MM.1S (cell line): Measurements from ENCODE around the gene PSORS1C1.

Source experiments
- DNase-seq: peaks from one replicate; pipeline ENCODE4 v3.0.0-alpha.2; 2015
- H2AFZ ChIP-seq: fragments of 300-600 bp; sonication (generic); 2 replicates; pipeline ENCODE4 v1.6.0; 2016; ENCODE audit warnings: antibody characterized with exemption, low read length
- H3F3A ChIP-seq: fragments of 300-600 bp; sonication (generic); 2 replicates; pipeline ENCODE4 v1.6.1; 2016; ENCODE audit warnings: mild to moderate bottlenecking, antibody characterized with exemption, low read length, moderate library complexity, mixed read lengths; ENCODE audit not compliant: insufficient read depth
- H3K27ac ChIP-seq: fragments of 300-600 bp; sonication (generic); 2 replicates; pipeline ENCODE4 v1.5.1; 2016; ENCODE audit warnings: mild to moderate bottlenecking, low read length
- H3K27me3 ChIP-seq: fragments of 300-600 bp; sonication (generic); replicated peaks from 2 replicates; pipeline ENCODE4 v1.6.0; 2016; ENCODE audit warnings: low read length; ENCODE audit not compliant: insufficient read depth
- H3K36me3 ChIP-seq: fragments of 300-600 bp; sonication (generic); replicated peaks from 2 replicates; pipeline ENCODE4 v1.6.1; 2016; ENCODE audit warnings: mild to moderate bottlenecking, low read length, mixed read lengths; ENCODE audit not compliant: insufficient read depth
- H3K4me1 ChIP-seq: fragments of 300-600 bp; sonication (generic); 2 replicates; pipeline ENCODE4 v1.6.1; 2016; ENCODE audit warnings: low read length, mixed read lengths
- H3K4me2 ChIP-seq: fragments of 300-600 bp; sonication (generic); 2 replicates; pipeline ENCODE4 v1.6.0; 2016; ENCODE audit warnings: low read depth, low read length
- H3K4me3 ChIP-seq: fragments of 300-600 bp; sonication (generic); 2 replicates; pipeline ENCODE4 v1.5.1; 2016; ENCODE audit warnings: low read length, mixed read lengths
- H3K79me2 ChIP-seq: fragments of 300-600 bp; sonication (generic); 2 replicates; pipeline ENCODE4 v1.6.1; 2016; ENCODE audit warnings: mixed run types, low read length, mixed read lengths
- H3K9ac ChIP-seq: fragments of 300-600 bp; sonication (generic); 2 replicates; pipeline ENCODE4 v1.6.1; 2016; ENCODE audit warnings: low read length, mixed read lengths
- H3K9me2 ChIP-seq: fragments of 300-600 bp; sonication (generic); replicated peaks from 2 replicates; pipeline ENCODE4 v1.6.1; 2016; ENCODE audit warnings: mild to moderate bottlenecking, low read length, mixed read lengths; ENCODE audit not compliant: insufficient read depth
- H3K9me3 ChIP-seq: fragments of 300-600 bp; sonication (generic); replicated peaks from 2 replicates; pipeline ENCODE4 v1.6.1; 2016; ENCODE audit warnings: mild to moderate bottlenecking, low read length, mixed read lengths; ENCODE audit not compliant: insufficient read depth
- H4K20me1 ChIP-seq: fragments of 300-600 bp; sonication (generic); 2 replicates; pipeline ENCODE4 v1.6.1; 2016; ENCODE audit warnings: mild to moderate bottlenecking, low read length, moderate library complexity, mixed read lengths; ENCODE audit not compliant: insufficient read depth
- EZH2 ChIP-seq: fragments of 300-600 bp; sonication (generic); optimal IDR thresholded peaks from 2 replicates; pipeline ENCODE3; 2017; ENCODE audit warnings: low read depth, mild to moderate bottlenecking, antibody characterized with exemption, low read length, mixed read lengths
- EZH2phosphoT487 ChIP-seq: fragments of 300-600 bp; sonication (generic); IDR thresholded peaks from 2 replicates; pipeline ENCODE4 v1.6.1; 2018; ENCODE audit warnings: antibody characterized with exemption, low read length
- TF ChIP-seq, protein P1 (sequence below): fragments of 300-600 bp; sonication (generic); IDR thresholded peaks from 2 replicates; pipeline ENCODE4 v1.5.1; 2016; ENCODE audit warnings: antibody characterized with exemption, low read length, mixed read lengths

PSORS1C1 gene

DNA sequence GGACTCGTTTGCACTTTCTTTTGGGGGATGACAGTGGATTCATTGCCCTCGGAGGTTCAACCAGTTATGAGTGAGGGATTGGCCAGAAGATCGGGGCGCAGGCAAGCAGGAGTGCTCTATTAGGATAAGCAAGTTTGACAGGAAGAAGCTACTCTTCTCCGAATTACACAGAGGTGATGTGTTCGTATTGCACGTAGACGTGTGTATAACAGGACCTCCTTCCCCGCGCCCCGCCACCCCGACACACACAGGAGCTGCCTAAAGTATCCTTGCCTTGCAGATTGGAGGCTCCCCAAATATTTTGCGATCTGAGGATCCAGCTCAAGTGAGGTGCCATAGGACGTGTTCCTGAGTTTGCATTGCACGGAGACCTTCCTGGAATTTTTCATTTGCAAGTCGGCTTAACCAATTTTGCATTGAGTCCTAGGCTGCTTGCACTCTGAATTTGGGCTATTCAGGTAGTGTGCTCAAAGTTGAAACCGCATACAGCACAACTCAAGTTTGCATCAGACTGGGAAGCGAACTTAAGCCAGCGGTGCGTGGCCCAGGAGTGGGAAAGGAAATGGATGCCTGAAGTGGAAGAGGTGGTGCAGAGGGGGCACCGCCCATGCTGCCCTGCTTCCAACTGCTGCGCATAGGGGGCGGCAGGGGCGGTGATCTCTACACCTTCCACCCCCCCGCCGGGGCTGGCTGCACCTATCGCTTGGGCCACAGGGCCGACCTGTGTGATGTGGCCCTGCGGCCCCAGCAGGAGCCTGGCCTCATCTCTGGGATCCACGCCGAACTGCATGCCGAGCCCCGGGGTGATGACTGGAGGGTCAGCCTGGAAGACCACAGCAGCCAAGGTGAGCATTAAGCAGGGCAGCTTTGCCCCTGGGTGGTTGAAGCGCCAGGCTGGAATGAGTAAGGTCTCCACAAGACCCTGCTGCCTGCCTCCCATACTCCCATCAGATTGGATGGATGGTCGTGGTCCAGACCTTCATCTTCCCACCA is 44.6 kb downstream of the PSORS1C1 start:
- Histone ChIP-seq H3F3A (0 out of 2 replicates have a peak, but pooled peaks cover 8% of the 10 kb centered on the region), H3K9me3 (no peaks in the 10 kb centered on the region), H2AFZ (peak overlapping the region; percentile 78), H3K4me1 (peaks cover 38% of the 10 kb centered on the region), H3K79me2 (peaks cover 40% of the 10 kb centered on the region), H3K9ac (peak overlapping the region; percentile 78), H3K9me2 (no peaks in the 10 kb centered on the region), H3K4me3 (peak overlapping the region; percentile 84), H4K20me1 (no peaks in the 10 kb centered on the region; the same call in 1 of the 2 replicates), H3K27ac (peak overlapping the region; percentile 46; the same call in 1 of the 2 replicates), H3K4me2 (peak overlapping the region; percentile 70), H3K27me3 (no peaks in the 10 kb centered on the region), H3K36me3 (no peaks in the 10 kb centered on the region)
- TF ChIP-seq, protein P1, sequence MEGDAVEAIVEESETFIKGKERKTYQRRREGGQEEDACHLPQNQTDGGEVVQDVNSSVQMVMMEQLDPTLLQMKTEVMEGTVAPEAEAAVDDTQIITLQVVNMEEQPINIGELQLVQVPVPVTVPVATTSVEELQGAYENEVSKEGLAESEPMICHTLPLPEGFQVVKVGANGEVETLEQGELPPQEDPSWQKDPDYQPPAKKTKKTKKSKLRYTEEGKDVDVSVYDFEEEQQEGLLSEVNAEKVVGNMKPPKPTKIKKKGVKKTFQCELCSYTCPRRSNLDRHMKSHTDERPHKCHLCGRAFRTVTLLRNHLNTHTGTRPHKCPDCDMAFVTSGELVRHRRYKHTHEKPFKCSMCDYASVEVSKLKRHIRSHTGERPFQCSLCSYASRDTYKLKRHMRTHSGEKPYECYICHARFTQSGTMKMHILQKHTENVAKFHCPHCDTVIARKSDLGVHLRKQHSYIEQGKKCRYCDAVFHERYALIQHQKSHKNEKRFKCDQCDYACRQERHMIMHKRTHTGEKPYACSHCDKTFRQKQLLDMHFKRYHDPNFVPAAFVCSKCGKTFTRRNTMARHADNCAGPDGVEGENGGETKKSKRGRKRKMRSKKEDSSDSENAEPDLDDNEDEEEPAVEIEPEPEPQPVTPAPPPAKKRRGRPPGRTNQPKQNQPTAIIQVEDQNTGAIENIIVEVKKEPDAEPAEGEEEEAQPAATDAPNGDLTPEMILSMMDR = peak; percentile 26
- no peak for TF ChIP-seq EZH2phosphoT487
- no peak for TF ChIP-seq EZH2
- peak; percentile 26 for DNase-seq

GRCh38 chr6:31161216-31162126 is 46.9 kb downstream of the PSORS1C1 start:
- Histone ChIP-seq H3K4me1 (peaks cover 46% of the 10 kb centered on the region), H3K9ac (no peak overlapping the region), H3F3A (peaks cover 11% of the 10 kb centered on the region), H3K9me2 (no peaks in the 10 kb centered on the region), H3K79me2 (peaks cover 40% of the 10 kb centered on the region), H2AFZ (no peak overlapping the region), H4K20me1 (no peaks in the 10 kb centered on the region; the same call in 1 of the 2 replicates), H3K9me3 (no peaks in the 10 kb centered on the region), H3K4me3 (no peak overlapping the region), H3K27me3 (no peaks in the 10 kb centered on the region), H3K36me3 (no peaks in the 10 kb centered on the region), H3K27ac (no peak overlapping the region), H3K4me2 (no peak overlapping the region)
- no peak for DNase-seq
- no peak for TF ChIP-seq EZH2phosphoT487
- TF ChIP-seq EZH2 = no peak
- TF ChIP-seq, protein P1 = no peak

DNA sequence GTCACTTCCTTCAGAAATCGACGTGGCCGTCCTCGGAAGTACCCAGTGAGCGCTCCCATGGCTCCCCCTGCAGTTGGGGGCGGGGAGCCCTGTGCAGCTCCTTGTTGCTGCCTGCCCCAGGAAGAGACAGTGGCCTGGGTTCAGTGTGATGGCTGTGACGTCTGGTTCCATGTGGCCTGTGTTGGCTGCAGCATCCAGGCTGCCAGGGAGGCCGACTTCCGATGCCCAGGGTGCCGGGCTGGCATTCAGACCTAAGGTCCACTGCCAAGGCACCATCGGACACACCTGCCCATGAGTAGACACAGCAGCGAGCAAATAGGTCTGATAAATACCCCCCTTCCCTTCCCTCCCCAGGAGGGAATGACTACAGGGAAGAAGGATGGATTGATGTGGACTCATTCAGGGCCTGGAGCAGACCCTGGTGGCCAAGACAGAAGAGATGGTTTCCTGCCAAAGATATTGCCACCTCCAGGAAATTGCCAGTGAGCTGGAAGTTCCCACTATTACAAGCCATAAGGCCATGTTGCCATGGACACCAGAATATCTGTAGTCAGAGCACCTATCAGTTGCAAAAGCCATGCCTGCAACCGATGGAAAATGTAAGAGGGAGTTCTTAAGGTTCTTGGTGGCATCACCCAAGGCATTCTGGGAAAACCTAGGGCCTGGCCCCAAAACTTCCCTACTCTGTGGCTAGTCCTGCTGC is 48.0 kb downstream of the PSORS1C1 start:
- DNase-seq = no peak
- no peak for TF ChIP-seq EZH2phosphoT487
- TF ChIP-seq, protein P1 = no peak
- TF ChIP-seq EZH2 = no peak
- H3K27me3 ChIP-seq = no peaks in the 10 kb centered on the region
- no peaks in the 10 kb centered on the region for H3K9me3 ChIP-seq
- peaks cover 11% of the 10 kb centered on the region for H3F3A ChIP-seq
- H3K27ac ChIP-seq = no peak overlapping the region
- no peaks in the 10 kb centered on the region; the same call in 1 of the 2 replicates for H4K20me1 ChIP-seq
- no peak overlapping the region for H2AFZ ChIP-seq
- H3K36me3 ChIP-seq = no peaks in the 10 kb centered on the region
- peaks cover 40% of the 10 kb centered on the region for H3K79me2 ChIP-seq
- peaks cover 40% of the 10 kb centered on the region for H3K4me1 ChIP-seq
- no peak overlapping the region for H3K4me3 ChIP-seq
- H3K9ac ChIP-seq = no peak overlapping the region
- H3K4me2 ChIP-seq = peak overlapping the region; percentile 21; the same call in 1 of the 2 replicates
- H3K9me2 ChIP-seq = no peaks in the 10 kb centered on the region
